ENCODE data around the gene PLXDC2. TPM values are rescaled to one million over a fixed set of nuclear protein-coding genes. Genes with fewer than 3 reads are reported as not detected.

PLXDC2 gene
- total and polyA plus RNA-seq, 2 experiments from 2014 or later: 39.9 to 52.2 TPM

- H3K27me3 ChIP-seq: no peaks in the 10 kb centered on the region
- TF ChIP-seq, protein P1, sequence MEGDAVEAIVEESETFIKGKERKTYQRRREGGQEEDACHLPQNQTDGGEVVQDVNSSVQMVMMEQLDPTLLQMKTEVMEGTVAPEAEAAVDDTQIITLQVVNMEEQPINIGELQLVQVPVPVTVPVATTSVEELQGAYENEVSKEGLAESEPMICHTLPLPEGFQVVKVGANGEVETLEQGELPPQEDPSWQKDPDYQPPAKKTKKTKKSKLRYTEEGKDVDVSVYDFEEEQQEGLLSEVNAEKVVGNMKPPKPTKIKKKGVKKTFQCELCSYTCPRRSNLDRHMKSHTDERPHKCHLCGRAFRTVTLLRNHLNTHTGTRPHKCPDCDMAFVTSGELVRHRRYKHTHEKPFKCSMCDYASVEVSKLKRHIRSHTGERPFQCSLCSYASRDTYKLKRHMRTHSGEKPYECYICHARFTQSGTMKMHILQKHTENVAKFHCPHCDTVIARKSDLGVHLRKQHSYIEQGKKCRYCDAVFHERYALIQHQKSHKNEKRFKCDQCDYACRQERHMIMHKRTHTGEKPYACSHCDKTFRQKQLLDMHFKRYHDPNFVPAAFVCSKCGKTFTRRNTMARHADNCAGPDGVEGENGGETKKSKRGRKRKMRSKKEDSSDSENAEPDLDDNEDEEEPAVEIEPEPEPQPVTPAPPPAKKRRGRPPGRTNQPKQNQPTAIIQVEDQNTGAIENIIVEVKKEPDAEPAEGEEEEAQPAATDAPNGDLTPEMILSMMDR (IDR thresholded peaks at IDR 0.05; ENCODE audit: poor library complexity): no peak
- TF ChIP-seq EZH2 (IDR thresholded peaks at IDR 0.05; ENCODE audit: borderline replicate concordance) (no peak), EZH2phosphoT487 (IDR thresholded peaks at IDR 0.05; ENCODE audit: low read depth, severe bottlenecking, unreplicated experiment) (no peak)
- no peaks in the 10 kb centered on the region for H3K9me3 ChIP-seq (ENCODE audit: low read depth)
- no peaks in the 10 kb centered on the region for H3K36me3 ChIP-seq (replicated peaks; ENCODE audit: insufficient read depth, low read depth)
- H3K27ac ChIP-seq: no peak overlapping the region
- H3K4me1 ChIP-seq (ENCODE audit: insufficient read depth): no peaks in the 10 kb centered on the region
- no peaks in the 10 kb centered on the region for H3K9me2 ChIP-seq (replicated peaks; ENCODE audit: insufficient read depth)
- H3K4me2 ChIP-seq: no peak overlapping the region
- no peak overlapping the region for H3K4me3 ChIP-seq
- no peaks in the 10 kb centered on the region for H3K79me2 ChIP-seq
- no peak overlapping the region for H2AFZ ChIP-seq
- DNase-seq (ENCODE audit: low spot score): no peak
- 62% methylated on average over 2 of the region's 2 CpGs for WGBS (ENCODE audit: low lambda C conversion rate, missing lambda C conversion rate)
- H4K20me1 ChIP-seq (ENCODE audit: insufficient read depth, poor library complexity, severe bottlenecking): no peaks in the 10 kb centered on the region
Measured at GRCh38 chr10:19775296-19775695, 40.9 kb upstream of the PLXDC2 start.

DNA sequence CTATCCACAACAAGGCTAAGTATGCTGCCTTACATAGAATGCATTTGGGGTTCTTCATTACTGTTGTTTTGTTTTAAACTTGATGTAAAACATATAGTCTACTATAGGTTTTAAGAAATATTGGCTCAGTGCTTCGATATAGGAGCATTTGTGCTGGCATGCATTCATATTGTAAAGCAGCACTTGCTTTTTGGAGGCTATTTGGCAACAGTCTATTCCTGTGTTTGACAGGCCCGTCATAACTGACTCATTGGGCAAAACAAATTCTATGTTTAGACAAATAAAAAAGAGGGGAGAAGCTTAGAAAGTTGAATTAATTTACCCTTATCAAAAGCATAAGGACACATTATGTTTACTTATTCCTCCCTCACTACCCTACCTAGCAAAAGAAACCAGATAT lies 38.4 kb upstream of the PLXDC2 start:
- Histone ChIP-seq H3K9me2 (replicated peaks; ENCODE audit: insufficient read depth) (no peaks in the 10 kb centered on the region), H3K4me1 (ENCODE audit: insufficient read depth) (no peaks in the 10 kb centered on the region), H3K9me3 (ENCODE audit: low read depth) (no peaks in the 10 kb centered on the region), H4K20me1 (ENCODE audit: insufficient read depth, poor library complexity, severe bottlenecking) (no peaks in the 10 kb centered on the region), H3K27me3 (no peaks in the 10 kb centered on the region), H3K79me2 (no peaks in the 10 kb centered on the region), H2AFZ (no peak overlapping the region), H3K36me3 (replicated peaks; ENCODE audit: insufficient read depth, low read depth) (no peaks in the 10 kb centered on the region), H3K27ac (no peak overlapping the region), H3K4me2 (no peak overlapping the region), H3K4me3 (no peak overlapping the region)
- WGBS (ENCODE audit: low lambda C conversion rate, missing lambda C conversion rate): 55% methylated on average over 2 of the region's 2 CpGs
- TF ChIP-seq, protein P1 (IDR thresholded peaks at IDR 0.05; ENCODE audit: poor library complexity): no peak
- no peak for TF ChIP-seq EZH2phosphoT487 (IDR thresholded peaks at IDR 0.05; ENCODE audit: low read depth, severe bottlenecking, unreplicated experiment)
- TF ChIP-seq EZH2 (IDR thresholded peaks at IDR 0.05; ENCODE audit: borderline replicate concordance): no peak
- no peak for DNase-seq (ENCODE audit: low spot score)

GRCh38 chr10:19778996-19779395 lies 37.2 kb upstream of the PLXDC2 start:
- Histone ChIP-seq H3K79me2 (no peaks in the 10 kb centered on the region), H3K9me3 (ENCODE audit: low read depth) (no peaks in the 10 kb centered on the region), H3K4me1 (ENCODE audit: insufficient read depth) (no peaks in the 10 kb centered on the region), H4K20me1 (ENCODE audit: insufficient read depth, poor library complexity, severe bottlenecking) (no peaks in the 10 kb centered on the region), H3K27me3 (no peaks in the 10 kb centered on the region), H3K27ac (no peak overlapping the region), H2AFZ (no peak overlapping the region), H3K9me2 (replicated peaks; ENCODE audit: insufficient read depth) (no peaks in the 10 kb centered on the region), H3K4me3 (no peak overlapping the region), H3K4me2 (no peak overlapping the region), H3K36me3 (replicated peaks; ENCODE audit: insufficient read depth, low read depth) (no peaks in the 10 kb centered on the region)
- WGBS (ENCODE audit: low lambda C conversion rate, missing lambda C conversion rate): 67% methylated on average over 2 of the region's 2 CpGs
- DNase-seq (ENCODE audit: low spot score): no peak
- TF ChIP-seq, protein P1 (IDR thresholded peaks at IDR 0.05; ENCODE audit: poor library complexity): no peak
- TF ChIP-seq EZH2phosphoT487 (IDR thresholded peaks at IDR 0.05; ENCODE audit: low read depth, severe bottlenecking, unreplicated experiment) (no peak), EZH2 (IDR thresholded peaks at IDR 0.05; ENCODE audit: borderline replicate concordance) (no peak)

Measured in hepatocyte (in vitro differentiated cells).